Omental fat pad (tissue), 4 donors: ENCODE measurements around the gene PLCG2. TPM values are rescaled to one million over a fixed set of nuclear protein-coding genes. Genes with fewer than 3 reads are reported as not detected.

ENCODE experiments used
- ATAC-seq: fragments of 150-250 bp; one replicate; pipeline ENCODE4 v1.9.1; 2016; ENCODE audit warnings: mild to moderate bottlenecking, moderate library complexity; ENCODE audit not compliant: low FRiP score
- DNase-seq: peaks from one replicate; pipeline ENCODE4 v3.0.0-alpha.2; 2019; ENCODE audit warnings: low spot score
- total RNA-seq, 4 donors: library from RNA; depleted of rRNA; stranded (reverse); fragments of >200 nt; gene quantifications; one replicate each; pipeline ENCODE4 v1.1.0, GENCODE V29; 2016
- TF ChIP-seq, protein P1 (sequence below), 3 donors: fragments of 450-650 bp; IDR thresholded peaks; one replicate each; pipeline ENCODE4 v1.5.1; 2016 to 2017; ENCODE audit warnings: antibody characterized with exemption in 3 of 3, mild to moderate bottlenecking in 3 of 3, moderate library complexity in 2 of 3

Gene PLCG2
- total RNA-seq, 4 donors from 2014 or later = 8.3 to 59.6 (median 19.9) TPM

DNA sequence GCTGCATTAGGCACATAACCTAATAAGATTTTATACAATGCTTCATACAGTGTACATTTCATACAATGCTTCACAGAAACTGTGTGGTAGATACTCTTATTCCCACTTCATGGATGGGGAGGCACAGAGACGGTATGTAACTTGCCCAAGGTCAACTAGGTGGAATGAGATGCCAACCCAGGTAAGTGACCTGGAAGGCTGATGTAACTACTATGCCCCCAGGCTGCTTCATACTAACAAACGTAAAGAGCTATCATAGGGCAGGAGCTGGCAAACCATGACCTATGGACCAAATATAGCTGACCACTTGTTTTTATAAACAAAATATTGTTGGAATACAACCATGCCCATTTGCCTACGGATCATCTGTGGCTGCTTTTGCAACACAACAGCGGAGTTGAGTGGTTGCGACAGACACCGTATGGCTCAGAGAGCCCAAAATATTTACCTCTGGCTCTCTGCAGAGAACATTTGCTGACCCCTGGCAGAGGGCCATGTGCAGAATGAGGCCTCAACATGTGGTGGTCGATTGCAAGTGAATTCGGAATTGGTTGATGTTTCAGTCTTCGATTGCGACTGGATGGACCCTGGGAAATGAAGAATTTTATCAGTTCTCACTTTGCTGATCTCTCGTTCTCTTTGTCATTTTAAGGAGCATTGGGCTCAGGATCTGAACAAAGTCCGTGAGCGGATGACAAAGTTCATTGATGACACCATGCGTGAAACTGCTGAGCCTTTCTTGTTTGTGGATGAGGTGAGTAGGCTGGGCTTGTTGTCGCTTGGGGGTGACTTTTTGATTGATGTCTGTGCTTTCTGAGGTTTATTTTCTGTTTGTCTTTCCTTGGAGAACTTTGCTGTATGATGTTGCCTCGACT is 109.7 kb downstream of the PLCG2 start:
- DNase-seq (no peak), ATAC-seq (no peak)
- TF ChIP-seq, protein P1, sequence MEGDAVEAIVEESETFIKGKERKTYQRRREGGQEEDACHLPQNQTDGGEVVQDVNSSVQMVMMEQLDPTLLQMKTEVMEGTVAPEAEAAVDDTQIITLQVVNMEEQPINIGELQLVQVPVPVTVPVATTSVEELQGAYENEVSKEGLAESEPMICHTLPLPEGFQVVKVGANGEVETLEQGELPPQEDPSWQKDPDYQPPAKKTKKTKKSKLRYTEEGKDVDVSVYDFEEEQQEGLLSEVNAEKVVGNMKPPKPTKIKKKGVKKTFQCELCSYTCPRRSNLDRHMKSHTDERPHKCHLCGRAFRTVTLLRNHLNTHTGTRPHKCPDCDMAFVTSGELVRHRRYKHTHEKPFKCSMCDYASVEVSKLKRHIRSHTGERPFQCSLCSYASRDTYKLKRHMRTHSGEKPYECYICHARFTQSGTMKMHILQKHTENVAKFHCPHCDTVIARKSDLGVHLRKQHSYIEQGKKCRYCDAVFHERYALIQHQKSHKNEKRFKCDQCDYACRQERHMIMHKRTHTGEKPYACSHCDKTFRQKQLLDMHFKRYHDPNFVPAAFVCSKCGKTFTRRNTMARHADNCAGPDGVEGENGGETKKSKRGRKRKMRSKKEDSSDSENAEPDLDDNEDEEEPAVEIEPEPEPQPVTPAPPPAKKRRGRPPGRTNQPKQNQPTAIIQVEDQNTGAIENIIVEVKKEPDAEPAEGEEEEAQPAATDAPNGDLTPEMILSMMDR (IDR thresholded peaks at IDR 0.05) = no peak

DNA sequence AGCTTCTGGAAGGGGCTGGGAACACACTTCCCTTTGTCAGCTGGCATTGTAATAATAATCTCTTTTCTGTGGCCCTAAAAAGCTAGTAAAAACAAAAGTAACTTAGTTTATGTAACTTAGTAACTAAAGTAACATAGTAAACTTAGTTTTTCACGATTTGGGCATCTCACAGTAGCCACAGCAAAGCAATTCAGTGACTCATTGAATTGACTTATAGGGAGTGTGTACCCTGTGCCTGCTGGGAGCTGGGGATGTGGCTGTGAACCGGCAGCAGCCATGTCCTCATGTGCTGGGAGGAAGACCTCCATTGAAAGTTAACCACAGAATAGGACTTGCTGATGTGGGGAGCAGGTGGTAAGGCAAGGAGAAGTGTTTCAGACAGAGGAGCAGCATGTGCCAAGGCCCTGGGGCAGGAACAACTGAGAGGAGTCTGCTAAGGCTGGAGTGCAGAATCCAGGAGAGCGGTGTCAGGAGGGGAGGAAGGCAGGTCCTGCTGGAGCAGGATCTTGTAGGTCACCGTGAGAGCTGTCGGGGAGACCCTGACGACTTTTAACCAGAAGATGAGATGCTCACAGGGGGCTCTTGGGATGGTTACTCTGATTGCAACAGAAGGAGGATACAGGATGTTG is 112.8 kb downstream of the PLCG2 start:
- ATAC-seq (no peak), DNase-seq (no peak)
- TF ChIP-seq, protein P1 (IDR thresholded peaks at IDR 0.05) = no peak

DNA sequence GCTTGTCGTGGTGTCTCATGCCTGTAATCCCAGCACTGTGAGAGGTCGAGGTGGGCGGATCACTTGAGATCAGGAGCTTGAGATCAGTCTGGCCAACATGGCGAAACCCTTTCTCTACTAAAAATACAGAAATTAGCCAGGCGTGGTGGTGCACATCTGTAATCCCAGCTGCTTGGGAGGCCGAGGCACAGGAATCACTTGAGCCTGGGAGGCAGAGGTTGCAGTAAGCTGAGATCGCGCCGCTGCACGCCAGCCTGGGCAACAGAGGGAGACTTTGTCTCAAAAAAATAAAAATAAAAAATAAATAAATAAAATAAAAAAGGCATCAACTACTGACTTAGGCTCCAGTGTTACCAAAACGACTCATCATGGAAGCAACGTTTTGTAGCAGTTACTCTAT is 115.5 kb downstream of the PLCG2 start:
- DNase-seq = no peak
- TF ChIP-seq, protein P1 (IDR thresholded peaks at IDR 0.05) = no peak
- ATAC-seq = no peak

DNA sequence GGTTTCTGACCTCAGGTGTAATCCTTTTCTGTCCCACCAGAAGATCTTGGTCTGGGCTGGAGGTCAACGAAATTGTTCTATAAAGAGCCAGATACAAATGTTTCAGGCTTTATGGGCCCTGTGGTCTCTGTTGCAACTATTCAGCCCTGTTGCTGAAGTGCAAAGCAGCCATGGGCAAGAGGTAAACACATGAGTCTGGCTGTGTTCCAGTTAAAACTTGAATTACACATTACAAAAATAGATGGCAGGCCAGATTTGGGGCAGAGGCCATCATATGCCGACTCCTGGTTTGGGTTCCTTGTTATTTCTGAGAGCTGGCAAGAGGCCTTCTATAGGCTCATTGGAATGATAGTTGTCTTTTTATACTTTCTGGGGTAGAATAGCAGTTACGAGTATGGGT is 117.8 kb downstream of the PLCG2 start:
- ATAC-seq = no peak
- no peak for DNase-seq
- TF ChIP-seq, protein P1 (IDR thresholded peaks at IDR 0.05) = no peak

DNA sequence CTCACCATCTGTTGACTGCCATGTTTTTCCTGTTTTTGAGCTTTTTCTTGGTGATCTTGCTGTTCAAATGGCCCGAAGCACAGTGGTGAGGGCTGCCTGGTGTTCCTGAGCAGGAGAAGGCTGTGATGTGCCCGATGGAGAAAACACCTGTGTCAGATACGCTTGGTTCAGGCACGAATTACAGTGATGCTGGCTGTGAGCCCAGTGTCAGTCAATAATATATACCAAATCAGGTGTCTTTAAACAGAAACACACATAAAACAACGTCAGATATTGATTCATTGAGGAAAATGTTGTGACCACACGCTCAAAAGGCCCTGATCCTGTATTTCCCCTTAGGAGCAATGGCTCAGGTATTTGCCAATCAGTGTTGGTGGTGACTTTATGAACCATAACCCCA is 120.5 kb downstream of the PLCG2 start:
- ATAC-seq (no peak), DNase-seq (no peak)
- TF ChIP-seq, protein P1 (IDR thresholded peaks at IDR 0.05) = no peak

DNA sequence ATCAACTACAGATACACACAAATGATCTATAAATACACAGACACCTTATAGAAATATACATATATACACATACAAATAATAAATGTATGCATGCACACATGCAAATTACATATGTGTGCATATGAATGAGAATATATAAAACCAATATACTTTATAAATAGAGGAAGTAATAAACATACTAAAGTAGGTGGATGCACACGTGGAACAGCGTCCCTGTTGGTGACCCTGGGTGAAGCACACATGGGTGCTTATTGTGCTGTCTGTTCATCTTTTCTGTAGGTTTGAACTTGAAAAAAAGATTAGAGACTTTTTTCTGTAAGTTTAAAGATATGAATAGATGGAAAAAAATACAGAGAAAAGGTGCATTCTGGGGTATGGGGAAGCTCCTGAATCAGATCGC is 120.9 kb downstream of the PLCG2 start:
- DNase-seq (no peak), ATAC-seq (no peak)
- TF ChIP-seq, protein P1 (IDR thresholded peaks at IDR 0.05) = no peak
